HCT116 (cell line): ENCODE results near the gene CLIC3. TPM values are rescaled to one million over a fixed set of nuclear protein-coding genes. Genes with fewer than 3 reads are reported as not detected.

Source experiments
- ATAC-seq: fragments of 200-7000 bp; cut with Tn5 transposase; 2 replicates; pipeline ENCODE4 v1.9.1; 2020; ENCODE audit warnings: mild to moderate bottlenecking, moderate library complexity
- BruUV-seq: library from RNA; stranded (reverse); fragments of 400-500 nt; replicated peaks from 2 replicates; lab custom pipeline; 2021; lab: Mats Ljungman, UMichigan
- CTCF ChIA-PET: fragments of 300-600 bp; sonication (Branson Sonifier 250); formaldehyde crosslinking; loops from one replicate; lab custom pipeline; 2021; ENCODE audit warnings: antibody characterized with exemption; lab: Charles Lee
- POLR2A ChIA-PET: fragments of 300-600, 350-600 bp; sonication (Branson Sonifier 250); formaldehyde crosslinking; loops from one replicate; lab custom pipeline; 2021; ENCODE audit warnings: antibody characterized with exemption; lab: Charles Lee
- RAD21 ChIA-PET, 2 experiments: fragments of 300-600 bp; sonication (Branson Sonifier 250); formaldehyde crosslinking; loops; one replicate each; lab custom pipeline; 2023; ENCODE audit warnings: low total read pairs in 2 of 2; ENCODE audit not compliant: uncharacterized antibody in 2 of 2, unreplicated experiment in 2 of 2, low non-redundant PET in 1 of 2; lab: Charles Lee
- DNase-seq: peaks from one replicate; pipeline ENCODE4 v3.0.0-alpha.2; 2010; ENCODE audit warnings: low read depth, low spot score
- H2AFZ ChIP-seq: fragments of 200-600 bp; shearing (Covaris generic), sonication (generic); 2 replicates; pipeline ENCODE4 v1.6.1; 2017; ENCODE audit warnings: low read depth, mixed run types, mixed read lengths, antibody characterized with exemption, low read length; ENCODE audit not compliant: poor library complexity, severe bottlenecking
- H3K27ac ChIP-seq: 2 replicates; pipeline ENCODE4 v1.5.1; 2012; ENCODE audit warnings: low read depth, low read length
- H3K27me3 ChIP-seq: fragments of 200-600 bp; sonication (generic); 2 replicates; pipeline ENCODE4 v1.6.1; 2016; ENCODE audit warnings: mixed run types, low read length, mixed read lengths; ENCODE audit not compliant: insufficient read depth
- H3K36me3 ChIP-seq, 2 experiments: fragments of 200-500 bp in 1 of 2; fragments of 200-600 bp in 1 of 2; sonication (Bioruptor generic) in 1 of 2; sonication (generic) in 1 of 2; 2 replicates each; pipeline versions ENCODE4 v1.5.1 to v1.6.1; 2014 to 2016; ENCODE audit warnings: low read length in 2 of 2, inconsistent platforms in 1 of 2, mixed read lengths in 1 of 2, mixed run types in 1 of 2; ENCODE audit not compliant: insufficient read depth in 2 of 2, control insufficient read depth in 1 of 2
- H3K4me1 ChIP-seq, 2 experiments: fragments of 200-600 bp in 1 of 2; sonication (generic) in 1 of 2; 2 replicates each; pipeline versions ENCODE4 v1.5.1 to v1.6.1; 2012 to 2017; ENCODE audit warnings: low read length in 2 of 2, inconsistent platforms in 1 of 2, mild to moderate bottlenecking in 1 of 2, mixed read lengths in 1 of 2, mixed run types in 1 of 2, moderate library complexity in 1 of 2; ENCODE audit not compliant: insufficient read depth in 2 of 2, control insufficient read depth in 1 of 2
- H3K4me2 ChIP-seq: fragments of 200-600 bp; sonication (generic); 2 replicates; pipeline ENCODE4 v1.6.1; 2017; ENCODE audit warnings: mixed run types, low read length, mixed read lengths
- H3K4me3 ChIP-seq, 2 experiments: fragments of 200-600 bp in 1 of 2; sonication (generic) in 1 of 2; replicated peaks in 1 of 2; 2 replicates each; pipeline ENCODE4 v1.5.1; 2011 to 2016; ENCODE audit warnings: low read length in 2 of 2, control low read depth in 1 of 2, low read depth in 1 of 2, mild to moderate bottlenecking in 1 of 2, mixed read lengths in 1 of 2, mixed run types in 1 of 2
- H3K79me2 ChIP-seq: fragments of 200-600 bp; sonication (generic); 2 replicates; pipeline ENCODE4 v1.6.1; 2017; ENCODE audit warnings: mild to moderate bottlenecking, mixed run types, low read length, moderate library complexity, mixed read lengths; ENCODE audit not compliant: insufficient read depth
- H3K9ac ChIP-seq: fragments of 200-600 bp; sonication (generic); 2 replicates; pipeline ENCODE4 v1.6.1; 2016; ENCODE audit warnings: low read length, mixed read lengths
- H3K9me2 ChIP-seq: fragments of 200-600 bp; sonication (generic), shearing (Covaris generic); 2 replicates; pipeline ENCODE4 v1.6.1; 2017; ENCODE audit warnings: mixed run types, mild to moderate bottlenecking, moderate library complexity; ENCODE audit not compliant: insufficient read depth
- H3K9me3 ChIP-seq, 2 experiments: fragments of 200-500 bp in 1 of 2; fragments of 200-600 bp in 1 of 2; sonication (Bioruptor generic) in 1 of 2; sonication (generic) in 1 of 2; 2 replicates each; pipeline ENCODE4 v1.6.1; 2014 to 2017; ENCODE audit warnings: low read length in 2 of 2, mixed read lengths in 2 of 2, inconsistent platforms in 1 of 2, low read depth in 1 of 2, mild to moderate bottlenecking in 1 of 2, mixed run types in 1 of 2, moderate library complexity in 1 of 2; ENCODE audit not compliant: control insufficient read depth in 1 of 2, insufficient read depth in 1 of 2
- H4K20me1 ChIP-seq: fragments of 200-600 bp; sonication (generic), shearing (Covaris generic); 2 replicates; pipeline ENCODE4 v1.6.1; 2017; ENCODE audit warnings: mixed run types, mild to moderate bottlenecking, moderate library complexity; ENCODE audit not compliant: insufficient read depth
- CBX3 ChIP-seq: IDR thresholded peaks from 2 replicates; pipeline ENCODE4 v1.6.1; 2012; ENCODE audit warnings: low read depth
- EZH2 ChIP-seq: fragments of 200-600 bp; sonication (generic); IDR thresholded peaks from 2 replicates; pipeline ENCODE4 v1.6.1; 2017; ENCODE audit warnings: antibody characterized with exemption, mixed run types
- EZH2phosphoT487 ChIP-seq: fragments of 200-600 bp; IDR thresholded peaks from 2 replicates; pipeline ENCODE4 v1.6.1; 2018; ENCODE audit warnings: antibody characterized with exemption, borderline replicate concordance
- FOSL1 ChIP-seq: IDR thresholded peaks from 2 replicates; pipeline ENCODE4 v1.6.1; 2012; ENCODE audit warnings: low read depth
- JUND ChIP-seq: IDR thresholded peaks from 2 replicates; pipeline ENCODE4 v1.6.1; 2012
- POLR2A ChIP-seq: IDR thresholded peaks from 2 replicates; pipeline ENCODE4 v1.7.0; 2011; ENCODE audit warnings: borderline replicate concordance; ENCODE audit not compliant: insufficient read depth, insufficient read length; ENCODE audit errors: extremely low read depth
- POLR2AphosphoS5 ChIP-seq: IDR thresholded peaks from 2 replicates; pipeline ENCODE4 v1.6.1; 2011; ENCODE audit warnings: mild to moderate bottlenecking, low read depth, low read length, moderate library complexity
- RAD21 ChIP-seq: IDR thresholded peaks from 2 replicates; pipeline ENCODE4 v1.6.1; 2012; ENCODE audit warnings: low read depth, mild to moderate bottlenecking
- SIN3A ChIP-seq: IDR thresholded peaks from 2 replicates; pipeline ENCODE4 v1.6.1; 2012; ENCODE audit warnings: low read depth
- SP1 ChIP-seq: IDR thresholded peaks from 2 replicates; pipeline ENCODE4 v1.6.1; 2012; ENCODE audit warnings: low read depth
- SRF ChIP-seq: IDR thresholded peaks from 2 replicates; pipeline ENCODE4 v1.6.1; 2012; ENCODE audit warnings: low read depth
- YY1 ChIP-seq: IDR thresholded peaks from 2 replicates; pipeline ENCODE4 v1.6.1; 2011; ENCODE audit warnings: low read length, low read depth, moderate library complexity, mild to moderate bottlenecking; ENCODE audit not compliant: insufficient replicate concordance; ENCODE audit errors: extremely low read depth
- ZFX ChIP-seq: fragments of 450-650 bp; IDR thresholded peaks from 2 replicates; pipeline ENCODE4 v1.6.1; 2017
- ZNF274 ChIP-seq: fragments of 200-500 bp; sonication (Bioruptor generic); IDR thresholded peaks from 2 replicates; pipeline ENCODE4 v1.6.1; 2014; ENCODE audit warnings: mild to moderate bottlenecking, low read depth, low read length, inconsistent platforms
- intact Hi-C: fragments of 100-400 bp; cut with micrococcal nuclease; formaldehyde crosslinking; loops from 2 replicates; pipeline ENCODE4 v1.10.0; 2022
- total RNA-seq: library from RNA; stranded (reverse); gene quantifications from one replicate; pipeline ENCODE4 v1.2.1, GENCODE V29; 2021; ENCODE audit not compliant: unreplicated experiment
- TF ChIP-seq, protein P1 (sequence below): IDR thresholded peaks from 2 replicates; pipeline ENCODE4 v1.6.1; 2011; ENCODE audit warnings: mild to moderate bottlenecking, low read length, moderate library complexity; ENCODE audit not compliant: insufficient replicate concordance; ENCODE audit errors: extremely low read depth

CLIC3 gene
- total RNA-seq, 1 experiment from 2014 or later: 8.4 TPM

DNA sequence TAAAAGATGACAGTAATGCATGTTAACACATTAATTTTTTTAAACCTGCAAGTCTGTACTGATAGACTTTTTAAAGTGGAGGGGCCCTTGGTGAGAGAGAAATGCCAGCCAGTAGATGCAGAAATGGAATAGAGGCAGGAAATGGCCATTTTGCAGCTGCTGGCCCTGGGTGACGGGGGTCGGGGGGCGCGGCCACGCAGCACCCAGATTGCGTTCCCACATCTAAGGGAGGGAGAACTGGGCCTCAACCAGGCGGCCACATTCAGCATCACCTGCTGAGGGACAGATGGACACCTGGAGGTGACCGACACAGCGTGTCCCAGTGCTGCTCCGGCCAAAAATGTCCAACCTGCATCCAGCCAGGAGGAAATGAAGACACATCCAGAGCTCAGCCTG is 6.3 kb upstream of the CLIC3 start:
- no peak for ATAC-seq
- no peaks in the 10 kb centered on the region for H3K36me3 ChIP-seq
- POLR2A ChIA-PET: interaction anchor here (1.2 to 2.9 kb wide), 2 partner anchors 9 to 11 kb away, joined by 3 to 19 read pairs; partner anchors contain the start of gene PAXX
- intact Hi-C loops: no loop called here
- no peaks in the 10 kb centered on the region for H4K20me1 ChIP-seq
- no TSS peak for BruUV-seq
- TF ChIP-seq POLR2A (no peak), POLR2AphosphoS5 (no peak), ZNF274 (no peak)
- TF ChIP-seq, protein P1, sequence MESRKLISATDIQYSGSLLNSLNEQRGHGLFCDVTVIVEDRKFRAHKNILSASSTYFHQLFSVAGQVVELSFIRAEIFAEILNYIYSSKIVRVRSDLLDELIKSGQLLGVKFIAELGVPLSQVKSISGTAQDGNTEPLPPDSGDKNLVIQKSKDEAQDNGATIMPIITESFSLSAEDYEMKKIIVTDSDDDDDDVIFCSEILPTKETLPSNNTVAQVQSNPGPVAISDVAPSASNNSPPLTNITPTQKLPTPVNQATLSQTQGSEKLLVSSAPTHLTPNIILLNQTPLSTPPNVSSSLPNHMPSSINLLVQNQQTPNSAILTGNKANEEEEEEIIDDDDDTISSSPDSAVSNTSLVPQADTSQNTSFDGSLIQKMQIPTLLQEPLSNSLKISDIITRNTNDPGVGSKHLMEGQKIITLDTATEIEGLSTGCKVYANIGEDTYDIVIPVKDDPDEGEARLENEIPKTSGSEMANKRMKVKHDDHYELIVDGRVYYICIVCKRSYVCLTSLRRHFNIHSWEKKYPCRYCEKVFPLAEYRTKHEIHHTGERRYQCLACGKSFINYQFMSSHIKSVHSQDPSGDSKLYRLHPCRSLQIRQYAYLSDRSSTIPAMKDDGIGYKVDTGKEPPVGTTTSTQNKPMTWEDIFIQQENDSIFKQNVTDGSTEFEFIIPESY: no peak
- TF ChIP-seq, all 23 proteins: peak for 0
- H3K9ac ChIP-seq: no peak overlapping the region
- H3K4me1 ChIP-seq: peaks cover 21 to 41% of the 10 kb centered on the region in 2 experiments
- H3K9me3 ChIP-seq: peaks cover 0 to 4% of the 10 kb centered on the region in 2 experiments; a peak in 1 of 4 replicates
- no peak overlapping the region for H3K4me3 ChIP-seq
- H3K4me2 ChIP-seq: no peak overlapping the region
- H3K79me2 ChIP-seq: no peaks in the 10 kb centered on the region
- ChIA-PET CTCF (interaction anchor here (0.7 to 1.7 kb wide), 3 partner anchors 10 to 27 kb away, joined by 3 to 4 read pairs (median 3); partner anchors contain the start of gene PAXX), RAD21 (no interaction called here)
- no peak for DNase-seq
- H3K27me3 ChIP-seq: no peaks in the 10 kb centered on the region
- no peak overlapping the region for H3K27ac ChIP-seq
- H3K9me2 ChIP-seq: no peaks in the 10 kb centered on the region
- no peak overlapping the region for H2AFZ ChIP-seq

- H3K27me3 ChIP-seq: no peaks in the 10 kb centered on the region
- TF ChIP-seq POLR2A: no peak
- no peak for TF ChIP-seq ZNF274
- TF ChIP-seq, protein P1: no peak
- no peak for TF ChIP-seq FOSL1
- no peak for TF ChIP-seq SIN3A
- TF ChIP-seq POLR2AphosphoS5: no peak
- no peak for TF ChIP-seq ZFX
- no peak for TF ChIP-seq CBX3
- no peak for TF ChIP-seq SRF
- TF ChIP-seq EZH2: no peak
- no peak for TF ChIP-seq JUND
- TF ChIP-seq SP1: no peak
- TF ChIP-seq RAD21: no peak
- TF ChIP-seq YY1: no peak
- TF ChIP-seq EZH2phosphoT487: no peak
- TF ChIP-seq, all 23 proteins: peak for 0
- no peaks in the 10 kb centered on the region for H3K36me3 ChIP-seq
- peaks cover 27 to 47% of the 10 kb centered on the region in 2 experiments for H3K4me1 ChIP-seq
- no peaks in the 10 kb centered on the region for H3K9me2 ChIP-seq
- ChIA-PET RAD21 (no interaction called here), POLR2A (interaction anchor here (0.5 to 2.9 kb wide), 3 partner anchors 8 to 221 kb away, joined by 3 to 19 read pairs (median 3); partner anchors contain the start of gene PAXX), CTCF (interaction anchor here (0.7 to 1.7 kb wide), 4 partner anchors 10 to 160 kb away, joined by 3 to 4 read pairs (median 3); partner anchors contain the start of genes AJM1 and PAXX)
- no peaks in the 10 kb centered on the region for H3K79me2 ChIP-seq
- H2AFZ ChIP-seq: no peak overlapping the region
- ATAC-seq: no peak
- H3K9me3 ChIP-seq: peaks cover 0 to 4% of the 10 kb centered on the region in 2 experiments; a peak in 1 of 4 replicates
- intact Hi-C loops: no loop called here
- BruUV-seq: no TSS peak
- no peak overlapping the region for H3K27ac ChIP-seq
- peak overlapping the region; percentile 42 for H3K4me2 ChIP-seq
- H4K20me1 ChIP-seq: no peaks in the 10 kb centered on the region
- no peak overlapping the region for H3K4me3 ChIP-seq
- DNase-seq: no peak
- H3K9ac ChIP-seq: peak overlapping the region; percentile 20; the same call in 1 of the 2 replicates
Measured at GRCh38 chr9:137001857-137002645, 5.7 kb upstream of the CLIC3 start.
